DND-41 (cell line): ENCODE data around the gene TBXA2R.
A peak's percentile ranks its signal among the peaks of the same experiment; 100 is the strongest.

ENCODE experiments used
- ATAC-seq: fragments of 200-7000 bp; cut with Tn5 transposase; 3 replicates; pipeline ENCODE4 v1.9.1; 2021; ENCODE audit warnings: low read depth; ENCODE audit not compliant: insufficient read depth
- DNase-seq: peaks from one replicate; pipeline ENCODE4 v3.0.0-alpha.2; 2020
- H2AFZ ChIP-seq: 2 replicates; pipeline ENCODE4 v1.6.0; 2012; ENCODE audit warnings: low read depth, low read length
- H3K27ac ChIP-seq: 2 replicates; pipeline ENCODE4 v1.5.1; 2012; ENCODE audit warnings: low read length, inconsistent platforms
- H3K27me3 ChIP-seq: fragments of 200-600 bp; sonication (generic); 2 replicates; pipeline ENCODE4 v1.6.0; 2012; ENCODE audit warnings: low read length, mild to moderate bottlenecking, inconsistent platforms; ENCODE audit not compliant: insufficient read depth, poor library complexity
- H3K36me3 ChIP-seq: 2 replicates; pipeline ENCODE4 v1.5.1; 2012; ENCODE audit warnings: low read length, inconsistent platforms; ENCODE audit not compliant: insufficient read depth
- H3K4me1 ChIP-seq: 2 replicates; pipeline ENCODE4 v1.5.1; 2012; ENCODE audit warnings: mild to moderate bottlenecking, low read length; ENCODE audit not compliant: insufficient read depth
- H3K4me2 ChIP-seq: 2 replicates; pipeline ENCODE4 v1.6.0; 2012; ENCODE audit warnings: mild to moderate bottlenecking, moderate library complexity, low read length, inconsistent platforms; ENCODE audit not compliant: insufficient read depth
- H3K4me3 ChIP-seq, 2 experiments: fragments of 200-600 bp in 1 of 2; shearing (Covaris generic) in 1 of 2; 2 replicates each; pipeline ENCODE4 v1.5.1; 2012 to 2016; ENCODE audit warnings: inconsistent platforms in 2 of 2, low read length in 2 of 2, mild to moderate bottlenecking in 2 of 2, low read depth in 1 of 2, moderate library complexity in 1 of 2
- H3K79me2 ChIP-seq: 2 replicates; pipeline ENCODE4 v1.6.0; 2012; ENCODE audit warnings: low read length, inconsistent platforms; ENCODE audit not compliant: insufficient read depth
- H3K9ac ChIP-seq: 2 replicates; pipeline ENCODE4 v1.6.0; 2012; ENCODE audit warnings: low read depth, mild to moderate bottlenecking, inconsistent platforms, low read length, moderate library complexity
- H3K9me3 ChIP-seq: 2 replicates; pipeline ENCODE4 v1.5.1; 2012; ENCODE audit warnings: low read length, moderate library complexity, mild to moderate bottlenecking, inconsistent platforms; ENCODE audit not compliant: insufficient read depth, severe bottlenecking
- H4K20me1 ChIP-seq: 2 replicates; pipeline ENCODE4 v1.6.0; 2012; ENCODE audit warnings: low read length; ENCODE audit not compliant: insufficient read depth
- EZH2 ChIP-seq: IDR thresholded peaks from 3 replicates; pipeline ENCODE4 v1.6.1; 2012; ENCODE audit warnings: borderline replicate concordance, low read depth, mild to moderate bottlenecking, moderate library complexity, low read length, inconsistent platforms; ENCODE audit not compliant: severe bottlenecking
- TF ChIP-seq, protein P1 (sequence below): IDR thresholded peaks from 2 replicates; pipeline ENCODE4 v1.5.1; 2012; ENCODE audit warnings: borderline replicate concordance, low read length, moderate library complexity, mild to moderate bottlenecking; ENCODE audit not compliant: poor library complexity, severe bottlenecking; ENCODE audit errors: extremely low read depth

The TBXA2R gene

DNA sequence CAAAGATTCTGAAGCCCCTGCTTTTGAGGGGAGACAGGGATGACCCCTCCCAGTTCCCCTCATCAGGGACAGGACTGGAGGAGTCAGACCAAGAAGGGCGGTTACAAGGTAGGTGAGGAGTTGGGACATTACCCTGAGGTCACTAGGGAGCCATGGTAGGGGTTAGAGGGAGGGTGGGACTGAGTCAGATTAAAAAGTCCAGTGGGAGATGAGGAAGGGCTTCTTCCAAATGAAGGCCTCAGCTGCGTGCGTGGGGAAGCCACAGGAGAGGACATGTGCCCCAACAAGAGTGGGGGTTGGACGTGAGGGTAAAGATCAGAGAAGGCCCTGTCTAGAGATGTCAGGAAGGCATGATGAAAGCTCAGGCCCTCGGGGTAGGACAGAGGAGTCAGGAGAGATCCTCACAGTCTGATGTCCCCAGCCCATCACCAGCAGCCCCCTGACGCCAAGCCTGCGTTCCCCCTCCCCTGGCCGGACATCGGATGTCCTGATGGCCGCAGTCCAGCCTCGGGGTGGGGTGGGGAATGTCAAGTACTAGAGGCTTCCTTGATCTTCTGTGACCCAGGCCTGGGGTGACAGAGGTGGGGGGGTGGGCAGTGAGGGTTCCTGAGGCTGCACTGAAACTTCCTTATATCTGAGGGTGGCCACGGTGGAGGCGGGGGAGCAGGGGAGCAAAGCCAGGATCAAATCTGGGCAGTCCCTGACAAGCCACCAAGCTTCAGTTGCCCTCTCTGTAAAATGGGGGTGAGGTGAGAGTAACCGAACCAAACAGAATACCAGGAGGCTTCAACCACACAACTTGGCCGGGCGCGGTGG is 42.8 kb downstream of the TBXA2R start:
- TF ChIP-seq EZH2: no peak
- TF ChIP-seq, protein P1, sequence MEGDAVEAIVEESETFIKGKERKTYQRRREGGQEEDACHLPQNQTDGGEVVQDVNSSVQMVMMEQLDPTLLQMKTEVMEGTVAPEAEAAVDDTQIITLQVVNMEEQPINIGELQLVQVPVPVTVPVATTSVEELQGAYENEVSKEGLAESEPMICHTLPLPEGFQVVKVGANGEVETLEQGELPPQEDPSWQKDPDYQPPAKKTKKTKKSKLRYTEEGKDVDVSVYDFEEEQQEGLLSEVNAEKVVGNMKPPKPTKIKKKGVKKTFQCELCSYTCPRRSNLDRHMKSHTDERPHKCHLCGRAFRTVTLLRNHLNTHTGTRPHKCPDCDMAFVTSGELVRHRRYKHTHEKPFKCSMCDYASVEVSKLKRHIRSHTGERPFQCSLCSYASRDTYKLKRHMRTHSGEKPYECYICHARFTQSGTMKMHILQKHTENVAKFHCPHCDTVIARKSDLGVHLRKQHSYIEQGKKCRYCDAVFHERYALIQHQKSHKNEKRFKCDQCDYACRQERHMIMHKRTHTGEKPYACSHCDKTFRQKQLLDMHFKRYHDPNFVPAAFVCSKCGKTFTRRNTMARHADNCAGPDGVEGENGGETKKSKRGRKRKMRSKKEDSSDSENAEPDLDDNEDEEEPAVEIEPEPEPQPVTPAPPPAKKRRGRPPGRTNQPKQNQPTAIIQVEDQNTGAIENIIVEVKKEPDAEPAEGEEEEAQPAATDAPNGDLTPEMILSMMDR: no peak
- DNase-seq (no peak), ATAC-seq (no peak)
- no peak overlapping the region for H3K4me2 ChIP-seq
- no peaks in the 10 kb centered on the region for H3K9me3 ChIP-seq
- no peaks in the 10 kb centered on the region for H3K36me3 ChIP-seq
- no peaks in the 10 kb centered on the region for H3K4me1 ChIP-seq
- H2AFZ ChIP-seq: no peak overlapping the region
- H3K27ac ChIP-seq: no peak overlapping the region
- H3K79me2 ChIP-seq: no peaks in the 10 kb centered on the region
- no peaks in the 10 kb centered on the region for H4K20me1 ChIP-seq
- H3K9ac ChIP-seq: no peak overlapping the region
- no peak overlapping the region for H3K4me3 ChIP-seq
- no peaks in the 10 kb centered on the region for H3K27me3 ChIP-seq

DNA sequence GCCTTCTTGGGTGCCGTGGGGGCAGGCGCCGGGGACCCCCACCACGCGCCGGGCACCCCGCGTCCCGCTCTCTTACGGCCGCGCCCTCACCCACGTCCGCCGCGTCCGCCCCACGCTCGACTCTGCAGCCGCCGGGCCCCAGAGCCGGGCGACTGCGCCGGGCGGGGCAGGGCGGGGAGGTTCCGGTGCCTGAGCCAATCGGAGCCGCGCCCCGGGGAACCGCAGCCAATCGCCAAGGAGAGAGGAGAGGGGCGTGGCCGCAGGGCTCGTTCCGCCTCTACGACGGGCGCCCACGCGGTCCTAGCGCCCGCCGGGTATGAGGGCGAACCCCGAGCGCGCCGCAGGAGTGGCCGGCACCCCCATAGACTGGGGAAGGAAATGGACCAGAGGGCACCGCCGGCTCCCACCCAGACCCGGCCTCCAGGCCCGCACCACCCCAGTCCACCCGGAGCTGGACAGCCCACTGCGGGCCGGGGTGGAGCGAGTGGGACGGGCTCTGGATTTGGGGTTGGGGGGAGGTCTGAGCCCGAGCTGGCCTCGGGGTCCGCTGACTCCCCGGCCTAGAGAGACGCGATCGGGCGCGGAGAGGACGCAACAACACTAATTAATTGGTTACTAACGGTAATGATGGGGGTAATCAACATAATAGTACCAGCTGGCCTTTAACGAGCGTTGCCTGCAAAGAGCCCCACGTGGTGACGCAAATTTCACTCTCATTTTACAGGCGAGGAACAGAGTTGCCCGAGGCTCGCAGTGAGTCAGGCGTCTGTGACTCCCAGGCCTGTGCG is 49.0 kb downstream of the TBXA2R start, which contains the start of gene MFSD12:
MFSD12 (minus strand) TSS at position 126 of the 788 bp plus-strand sequence. CDS start 183 bp downstream, outside the sequence.
- no peaks in the 10 kb centered on the region for H3K9me3 ChIP-seq
- H3K4me3 ChIP-seq: peak within 1 kb of the TSS; percentile 64 to 77; a peak in 3 of 4 replicates
- TF ChIP-seq EZH2: no peak
- TF ChIP-seq, protein P1: no peak
- peaks cover 19% of the 10 kb centered on the region for H4K20me1 ChIP-seq
- H3K36me3 ChIP-seq: no peaks in the 10 kb centered on the region; the same call in 1 of the 2 replicates
- peak within 1 kb of the TSS; percentile 79 for H3K27ac ChIP-seq
- peaks cover 32% of the 10 kb centered on the region for H3K79me2 ChIP-seq
- peaks cover 50% of the 10 kb centered on the region for H3K4me1 ChIP-seq
- peak within 1 kb of the TSS; percentile 95 for H3K4me2 ChIP-seq
- DNase-seq (peak; percentile 94), ATAC-seq (peak; percentile 90)
- H3K9ac ChIP-seq: peak within 1 kb of the TSS; percentile 74
- H3K27me3 ChIP-seq: no peaks in the 10 kb centered on the region
- H2AFZ ChIP-seq: peak within 1 kb of the TSS; percentile 98

GRCh38 chr19:3556978-3557460 is 49.7 kb downstream of the TBXA2R start:
- Histone ChIP-seq H4K20me1 (peaks cover 19% of the 10 kb centered on the region), H3K9ac (peak overlapping the region; percentile 74), H3K79me2 (peaks cover 35% of the 10 kb centered on the region), H2AFZ (peak overlapping the region; percentile 53; the same call in 1 of the 2 replicates), H3K27me3 (no peaks in the 10 kb centered on the region), H3K9me3 (no peaks in the 10 kb centered on the region), H3K4me3 (peak overlapping the region; percentile 59 to 77; a peak in 3 of 4 replicates), H3K27ac (peak overlapping the region; percentile 79), H3K4me2 (peak overlapping the region; percentile 95), H3K36me3 (no peaks in the 10 kb centered on the region; the same call in 1 of the 2 replicates), H3K4me1 (peaks cover 50% of the 10 kb centered on the region)
- ATAC-seq (peak; percentile 23), DNase-seq (peak; percentile 57)
- no peak for TF ChIP-seq EZH2
- TF ChIP-seq, protein P1: peak; percentile 15
